A549 (cell line): ENCODE data around the gene IKZF5. TPM values are rescaled to one million over a fixed set of nuclear protein-coding genes. Genes with fewer than 3 reads are reported as not detected.

Experiments used
- ATAC-seq, 2 experiments: fragments of 200-7000 bp in 1 of 2; fragments of >200 bp in 1 of 2; cut with Nextera tagmentation in 1 of 2; cut with Tn5 transposase in 1 of 2; 3 replicates each; pipeline versions ENCODE4 v1.8.0 to v1.9.1; 2018 to 2020; ENCODE audit warnings: mild to moderate bottlenecking in 1 of 2, moderate library complexity in 1 of 2
- CTCF ChIA-PET: fragments of 300-600 bp; sonication (Branson Sonifier 250); formaldehyde crosslinking; extraction: SDS; loops from one replicate; lab custom pipeline; 2021; ENCODE audit warnings: antibody characterized with exemption, inconsistent platforms; lab: Yijun Ruan, JAX
- POLR2A ChIA-PET: fragments of 350-600 bp; formaldehyde crosslinking; extraction: SDS; loops from one replicate; lab custom pipeline; 2021; ENCODE audit warnings: antibody characterized with exemption, inconsistent platforms; lab: Yijun Ruan, JAX
- DNase-seq, 2 experiments: peaks; one replicate each; pipeline versions ENCODE4 v3.0.0 to v3.0.0-alpha.2; 2011 to 2016; ENCODE audit warnings: low read depth in 1 of 2, low spot score in 1 of 2
- FAIRE-seq: peaks from 2 replicates; lab custom pipeline; 2011; peaks lifted over from hg19 to GRCh38; lab: Jason Lieb, UNC
- H3K27ac ChIP-seq, 2 experiments: fragments of >200 bp; sonication (Bioruptor Twin); formaldehyde crosslinking; 3 replicates each; pipeline ENCODE4 v1.5.1; 2016 to 2017
- H3K4me1 ChIP-seq: fragments of >200 bp; sonication (Bioruptor Twin); formaldehyde crosslinking; 3 replicates; pipeline ENCODE4 v1.6.1; 2016
- H3K4me2 ChIP-seq: fragments of >200 bp; sonication (Bioruptor Twin); formaldehyde crosslinking; 3 replicates; pipeline ENCODE4 v1.6.1; 2016
- H3K4me3 ChIP-seq: fragments of >200 bp; sonication (Bioruptor Twin); formaldehyde crosslinking; 3 replicates; pipeline ENCODE4 v1.5.1; 2016
- H3K9me3 ChIP-seq: fragments of >200 bp; sonication (Bioruptor Twin); formaldehyde crosslinking; 3 replicates; pipeline ENCODE4 v1.6.1; 2016
- CEBPB ChIP-seq, 2 experiments: fragments of >200 bp in 1 of 2; sonication (Bioruptor Twin) in 1 of 2; formaldehyde crosslinking in 1 of 2; IDR thresholded peaks; 2 replicates each; pipeline ENCODE4 v1.6.1; 2012 to 2016
- CTCF ChIP-seq: fragments of >200 bp; sonication (Bioruptor Twin); formaldehyde crosslinking; IDR thresholded peaks from 3 replicates; pipeline ENCODE4 v1.5.1; 2016
- E2F6 ChIP-seq: IDR thresholded peaks from 2 replicates; pipeline ENCODE4 v1.6.1; 2012; ENCODE audit warnings: low read depth, borderline replicate concordance
- ELK1 ChIP-seq: fragments of 150-350 bp; IDR thresholded peaks from 2 replicates; pipeline ENCODE4 v1.6.1; 2014; ENCODE audit warnings: low read depth, mild to moderate bottlenecking, low read length
- HEYL ChIP-seq: fragments of 250-450 bp; sonication (Bioruptor Pico); IDR thresholded peaks from 2 replicates; pipeline ENCODE4 v1.8.0; 2021; ENCODE audit warnings: mild to moderate bottlenecking, moderate library complexity
- JUNB ChIP-seq: fragments of >200 bp; sonication (Bioruptor Twin); formaldehyde crosslinking; IDR thresholded peaks from 2 replicates; pipeline ENCODE4 v1.6.1; 2016
- MAFK ChIP-seq: fragments of 450-650 bp; IDR thresholded peaks from 2 replicates; pipeline ENCODE4 v1.6.1; 2014; ENCODE audit not compliant: partially characterized antibody
- MAX ChIP-seq: IDR thresholded peaks from 2 replicates; pipeline ENCODE4 v1.6.1; 2012
- MAZ ChIP-seq: fragments of 150-350 bp; IDR thresholded peaks from 2 replicates; pipeline ENCODE4 v1.6.1; 2014; ENCODE audit warnings: antibody characterized with exemption, low read depth, low read length, borderline replicate concordance
- NFE2L2 ChIP-seq: fragments of 150-350 bp; conservative IDR thresholded peaks from 2 replicates; pipeline ENCODE4 v1.6.1; 2014; ENCODE audit warnings: low read length
- NPAS2 ChIP-seq: fragments of 250-450 bp; sonication (Bioruptor Pico); IDR thresholded peaks from 2 replicates; pipeline ENCODE4 v1.8.0; 2022; ENCODE audit warnings: mild to moderate bottlenecking, moderate library complexity, borderline replicate concordance
- PHF8 ChIP-seq: fragments of 200-600 bp; sonication (generic); IDR thresholded peaks from 2 replicates; pipeline ENCODE4 v1.6.1; 2016; ENCODE audit warnings: low read depth, mild to moderate bottlenecking, antibody characterized with exemption, moderate library complexity, borderline replicate concordance
- POLR2A ChIP-seq: IDR thresholded peaks from 2 replicates; pipeline ENCODE4 v1.6.1; 2012; ENCODE audit warnings: mild to moderate bottlenecking, low read length
- POLR2AphosphoS2 ChIP-seq: conservative IDR thresholded peaks from 2 replicates; pipeline ENCODE4 v1.6.1; 2012; ENCODE audit warnings: low read length, improper control_type of control experiment, inconsistent platforms
- RARB ChIP-seq: fragments of 250-450 bp; sonication (Bioruptor Pico); IDR thresholded peaks from 2 replicates; pipeline ENCODE4 v1.8.0; 2021; ENCODE audit warnings: mild to moderate bottlenecking, moderate library complexity
- RCOR1 ChIP-seq: fragments of 150-350 bp; IDR thresholded peaks from 2 replicates; pipeline ENCODE4 v1.6.1; 2014; ENCODE audit warnings: antibody characterized with exemption, low read length, low read depth
- REST ChIP-seq: fragments of 200-600 bp; sonication (generic); IDR thresholded peaks from 2 replicates; pipeline ENCODE4 v1.6.1; 2016; ENCODE audit warnings: antibody characterized with exemption, mild to moderate bottlenecking, moderate library complexity
- RNF2 ChIP-seq: fragments of 200-600 bp; sonication (generic); IDR thresholded peaks from 2 replicates; pipeline ENCODE4 v1.6.1; 2016; ENCODE audit warnings: low read depth, mild to moderate bottlenecking, antibody characterized with exemption, moderate library complexity, borderline replicate concordance
- SMC3 ChIP-seq: fragments of >200 bp; sonication (Bioruptor Twin); formaldehyde crosslinking; IDR thresholded peaks from 3 replicates; pipeline ENCODE4 v1.6.1; 2018; ENCODE audit warnings: inconsistent platforms
- SREBF2 ChIP-seq: fragments of 450-650 bp; IDR thresholded peaks from 2 replicates; pipeline ENCODE4 v1.6.1; 2014; ENCODE audit warnings: mild to moderate bottlenecking, moderate library complexity
- TFCP2L1 ChIP-seq: fragments of 250-450 bp; sonication (Bioruptor Pico); IDR thresholded peaks from 2 replicates; pipeline ENCODE4 v1.5.0; 2021; ENCODE audit warnings: mild to moderate bottlenecking
- USF2 ChIP-seq: fragments of 450-650 bp; IDR thresholded peaks from 2 replicates; pipeline ENCODE4 v1.6.1; 2014; ENCODE audit warnings: antibody characterized with exemption
- ZNF302 ChIP-seq: fragments of 250-450 bp; sonication (Bioruptor Pico); IDR thresholded peaks from 2 replicates; pipeline ENCODE4 v1.9.0; 2021; ENCODE audit warnings: inconsistent platforms, mild to moderate bottlenecking, moderate library complexity
- WGBS: methylation state at CpG from one replicate; pipeline ENCODE4 v1.1.6; 2017; ENCODE audit errors: missing lambda C conversion rate; 5-methylcytosine and 5-hydroxymethylcytosine counted together
- polyA plus RNA-seq, 4 experiments: library from polyadenylated mRNA; depleted of rRNA in 3 of 4; stranded (reverse); fragments of >200 nt; fragmentation: RNase III in 1 of 4; extraction: RNeasy Plus Mini Kit Qiagen cat#74134 plus additional on column Dnase treatment in 1 of 4; gene quantifications; 2 replicates in 3 of 4; 3 replicates in 1 of 4; pipeline ENCODE4 v1.2.3, GENCODE V29; 2011 to 2017

Gene IKZF5
- polyA plus RNA-seq, 2 of the 4 experiments (the other 2 are of a cell fraction), result 5.0 to 10.2 TPM

- TF ChIP-seq CTCF, result no peak
- no peak for TF ChIP-seq RCOR1
Observed at GRCh38 chr10:122998934-122999333, 9.7 kb downstream of the IKZF5 start (continued).

GRCh38 chr10:122998360-122998917, 10.2 kb downstream of the IKZF5 start:
- CTCF ChIA-PET, result interaction anchor here (2.9 kb wide), 1 partner anchor 17 kb away, joined by 10 read pairs; no protein-coding TSS in a partner anchor

GRCh38 chr10:122997864-122998263, 10.7 kb downstream of the IKZF5 start:
- WGBS, result 85% methylated on average over 3 of the region's 3 CpGs
- POLR2A ChIA-PET, result interaction anchor here (1.1 kb wide), 1 partner anchor 17 kb away, joined by 4 read pairs; no protein-coding TSS in a partner anchor
- ATAC-seq (no peak), DNase-seq (no peak), FAIRE-seq (no peak)
- CTCF ChIA-PET, result interaction anchor here (2.4 kb wide), 1 partner anchor 16 kb away, joined by 9 read pairs; no protein-coding TSS in a partner anchor
- Histone ChIP-seq H3K4me2 (no peak overlapping the region), H3K9me3 (no peaks in the 10 kb centered on the region), H3K4me3 (no peak overlapping the region), H3K27ac (no peak overlapping the region), H3K4me1 (peaks cover 5% of the 10 kb centered on the region; the same call in 1 of the 3 replicates)
- TF ChIP-seq RARB (CRISPR knock-in tag), result no peak
- no peak for TF ChIP-seq USF2
- TF ChIP-seq E2F6, result no peak
- TF ChIP-seq TFCP2L1 (CRISPR knock-in tag), result no peak
- no peak for TF ChIP-seq JUNB
- no peak for TF ChIP-seq MAX
- no peak for TF ChIP-seq ELK1
- no peak for TF ChIP-seq ZNF302
- TF ChIP-seq RNF2, result no peak
- TF ChIP-seq REST, result no peak
- TF ChIP-seq PHF8, result no peak
- TF ChIP-seq MAZ, result no peak
- no peak for TF ChIP-seq NPAS2
- no peak for TF ChIP-seq CEBPB (IDR thresholded peaks at IDR 0.05)
- TF ChIP-seq HEYL (CRISPR knock-in tag), result no peak
- TF ChIP-seq SMC3, result no peak

More at GRCh38 chr10:122998360-122998917, 10.2 kb downstream of the IKZF5 start:
- Histone ChIP-seq H3K4me2 (no peak overlapping the region), H3K4me3 (no peak overlapping the region), H3K4me1 (peaks cover 5% of the 10 kb centered on the region; the same call in 1 of the 3 replicates), H3K9me3 (no peaks in the 10 kb centered on the region), H3K27ac (no peak overlapping the region)
- no peak for DNase-seq
- POLR2A ChIA-PET, result interaction anchor here (1.1 kb wide), 1 partner anchor 17 kb away, joined by 4 read pairs; no protein-coding TSS in a partner anchor
- no peak for TF ChIP-seq SREBF2
- no peak for TF ChIP-seq POLR2A
- no peak for TF ChIP-seq NFE2L2
- no peak for TF ChIP-seq POLR2AphosphoS2
- TF ChIP-seq MAFK, result peak; percentile 50
- FAIRE-seq, result no peak
- no peak for ATAC-seq
- 93% methylated on average over 6 of the region's 6 CpGs for WGBS
